Activated T-cell treated with anti-CD3 and anti-CD28 coated beads, Interleukin-2, amount 50 U/mL, for 72 hours (primary cell): Measurements from ENCODE around the gene DPP7. TPM values are rescaled to one million over a fixed set of nuclear protein-coding genes. Genes with fewer than 3 reads are reported as not detected.
"Not testable (repeated sequence)": the region's sequence is repeated elsewhere in the genome, so short reads cannot be mapped to it uniquely, and the experiment has no call there.

Source experiments
- ATAC-seq, 2 donors: fragments of 150-1000 bp; cut with Tn5 transposase; replicated peaks in 1 of 2; 2 replicates each; pipeline ENCODE4 v1.10.0; 2021; ENCODE audit warnings: moderate library complexity in 2 of 2, mild to moderate bottlenecking in 1 of 2
- DNase-seq, 2 donors: peaks; one replicate each; pipeline ENCODE4 v3.0.0; 2021 to 2022; ENCODE audit warnings: mixed read lengths in 1 of 2
- H3K27ac Mint-ChIP-seq: one replicate; pipeline ENCODE4 v1.8.0; 2022; ENCODE audit warnings: mild to moderate bottlenecking, moderate library complexity, mixed read lengths
- H3K27me3 Mint-ChIP-seq: one replicate; pipeline ENCODE4 v1.8.0; 2022; ENCODE audit warnings: low read depth, mixed read lengths
- H3K36me3 Mint-ChIP-seq, 2 donors: one replicate each; pipeline ENCODE4 v1.8.0; 2022; ENCODE audit warnings: mixed read lengths in 2 of 2, mild to moderate bottlenecking in 1 of 2; ENCODE audit not compliant: insufficient read depth in 2 of 2
- H3K4me1 Mint-ChIP-seq: one replicate; pipeline ENCODE4 v1.8.0; 2022; ENCODE audit warnings: low read depth, mixed read lengths
- H3K4me3 Mint-ChIP-seq, 2 donors: one replicate each; pipeline ENCODE4 v1.8.0; 2022; ENCODE audit warnings: mild to moderate bottlenecking in 2 of 2, mixed read lengths in 2 of 2, moderate library complexity in 2 of 2
- H3K9me3 Mint-ChIP-seq, 2 donors: one replicate each; pipeline ENCODE4 v1.8.0; 2022; ENCODE audit warnings: mixed read lengths in 2 of 2
- total RNA-seq, 2 donors: library from RNA; stranded (reverse); gene quantifications; one replicate each; pipeline ENCODE4 v1.2.3, GENCODE V29; 2022

The DPP7 gene
- total RNA-seq, 2 donors from 2014 or later: 155 to 158 TPM

DNA sequence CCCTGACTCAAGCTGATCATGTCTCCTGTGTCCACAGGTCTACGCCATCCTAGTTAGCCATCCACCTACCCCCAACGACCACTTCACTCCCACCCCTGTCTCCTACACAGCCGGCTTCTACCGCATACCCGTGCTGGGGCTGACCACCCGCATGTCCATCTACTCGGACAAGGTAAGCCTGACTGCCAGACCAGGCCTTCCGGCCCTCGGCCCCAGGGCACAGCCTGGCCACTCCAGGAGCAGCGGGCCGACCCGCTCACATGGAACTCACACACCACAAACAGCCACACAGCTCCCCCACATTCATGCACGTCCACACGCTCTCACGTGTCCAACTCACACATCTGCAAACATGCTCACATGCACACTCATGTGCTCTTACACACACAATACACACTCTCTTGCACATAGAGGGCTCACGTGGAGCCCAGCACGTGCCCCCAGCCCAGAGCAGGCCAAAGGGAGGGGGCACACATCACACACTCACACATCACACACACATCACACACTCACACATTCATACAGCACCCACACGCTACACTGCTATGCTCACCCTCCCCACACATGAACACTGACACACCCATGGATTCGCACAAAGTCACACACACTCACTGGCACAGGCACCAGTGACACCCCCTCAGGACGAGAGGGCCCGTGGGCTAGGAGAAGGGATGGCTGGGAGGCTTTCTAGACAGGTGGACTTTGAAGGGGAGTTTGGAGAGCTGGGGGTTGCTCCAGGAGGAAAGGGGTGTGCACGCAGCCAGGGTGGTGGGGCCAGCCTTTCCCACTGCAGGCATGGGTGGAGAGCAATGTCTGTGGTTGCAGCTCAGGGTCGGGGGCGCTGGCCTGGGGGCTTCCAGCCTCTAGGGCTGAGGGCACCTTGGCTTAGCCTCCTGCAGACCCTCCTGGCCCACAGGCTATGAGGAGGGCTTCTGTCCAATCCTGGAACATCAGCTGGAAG is 27.7 kb upstream of the DPP7 start:
- no peak for ATAC-seq
- H3K9me3 Mint-ChIP-seq: no peaks in the 10 kb centered on the region

DNA sequence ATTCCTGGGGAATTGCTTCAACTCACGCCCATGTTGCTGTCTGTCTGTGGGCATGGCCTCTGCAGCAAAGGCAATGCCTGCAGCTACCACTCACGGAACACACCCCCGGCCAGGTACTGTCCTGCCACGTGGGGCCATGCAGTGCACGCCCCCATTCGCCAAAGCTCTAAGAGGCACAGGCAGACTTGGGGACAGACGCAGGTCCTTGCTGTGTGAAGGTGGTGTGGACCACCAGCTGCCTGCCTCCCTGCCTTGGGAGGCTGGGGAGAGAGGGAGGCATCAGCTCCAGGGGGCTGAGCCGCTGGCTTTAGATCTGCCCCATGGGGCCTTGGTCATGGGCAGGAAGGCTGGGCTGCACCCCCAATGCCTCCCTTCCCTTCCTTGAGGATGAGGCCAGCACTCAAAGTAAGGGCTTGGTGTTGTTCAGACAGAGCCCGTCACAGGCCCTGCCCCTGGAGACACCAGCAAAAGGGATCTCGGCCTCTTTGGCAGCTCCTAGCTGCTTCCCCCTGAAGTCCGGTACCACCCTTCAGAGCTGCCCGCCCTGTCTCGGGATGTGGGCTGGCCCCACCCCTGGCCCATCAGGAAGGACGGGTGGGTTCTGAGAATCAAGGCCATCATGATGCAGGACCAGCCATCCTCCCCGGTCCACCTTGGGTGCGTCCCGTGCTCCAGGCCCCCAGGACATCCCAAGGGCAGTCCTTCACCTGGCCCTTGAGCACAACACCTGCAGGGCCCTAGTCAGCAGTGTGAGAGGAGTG is 26.7 kb upstream of the DPP7 start:
- peaks cover 11% of the 10 kb centered on the region for H3K4me1 Mint-ChIP-seq
- no peak for ATAC-seq
- no peaks in the 10 kb centered on the region for H3K9me3 Mint-ChIP-seq
- H3K27ac Mint-ChIP-seq: no peak overlapping the region
- no peak overlapping the region for H3K4me3 Mint-ChIP-seq
- H3K27me3 Mint-ChIP-seq: peaks cover 52% of the 10 kb centered on the region
- no peak for DNase-seq
- H3K36me3 Mint-ChIP-seq: no peaks in the 10 kb centered on the region

More for the DNA sequence above, 27.7 kb upstream of the DPP7 start:
- Mint-ChIP-seq H3K36me3 (no peaks in the 10 kb centered on the region), H3K4me1 (peaks cover 11% of the 10 kb centered on the region), H3K4me3 (no peak overlapping the region), H3K27me3 (peaks cover 48% of the 10 kb centered on the region), H3K27ac (no peak overlapping the region)
- no peak for DNase-seq

DNA sequence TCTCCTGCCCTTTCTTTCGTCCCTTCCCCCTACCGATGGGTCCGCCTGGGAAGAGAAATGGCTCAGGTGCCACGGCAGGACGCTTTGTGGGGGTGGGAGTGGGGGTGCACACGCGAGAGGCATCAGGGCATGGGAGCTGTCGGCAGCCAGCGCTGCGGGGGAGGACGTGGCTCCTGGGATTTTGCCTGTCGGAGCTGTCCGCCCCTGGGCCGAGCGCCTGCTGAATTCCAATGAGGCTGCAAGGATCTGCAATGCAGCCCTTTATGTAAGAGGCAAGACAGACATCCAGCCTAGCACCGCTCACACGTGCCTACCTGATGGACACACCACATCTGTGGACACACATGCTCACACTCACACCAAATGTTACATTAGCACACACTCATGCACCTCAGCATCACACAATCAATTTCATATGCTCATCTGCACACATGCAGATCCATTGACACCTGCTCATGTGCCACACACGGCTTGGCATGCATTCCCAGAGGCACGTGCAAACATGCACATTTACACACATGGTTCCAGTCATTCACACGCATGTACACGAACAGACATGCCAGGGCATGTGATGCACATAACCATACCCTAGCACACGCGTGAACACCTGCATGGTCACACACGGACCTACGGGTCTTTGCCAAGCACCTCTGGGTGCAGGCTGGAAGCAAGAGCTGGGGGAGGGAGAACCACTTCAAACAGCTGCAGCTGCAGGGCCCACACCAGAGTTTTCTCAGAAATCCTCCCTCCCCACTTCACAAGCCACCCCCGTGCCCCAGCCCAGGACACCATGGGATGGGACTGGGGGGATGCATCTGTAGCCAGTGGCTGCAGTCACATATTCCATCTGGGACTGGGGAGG is 25.8 kb upstream of the DPP7 start:
- Mint-ChIP-seq H3K27me3 (peaks cover 60% of the 10 kb centered on the region), H3K4me3 (no peak overlapping the region), H3K27ac (no peak overlapping the region), H3K4me1 (peaks cover 11% of the 10 kb centered on the region), H3K36me3 (no peaks in the 10 kb centered on the region), H3K9me3 (no peaks in the 10 kb centered on the region)
- no peak for ATAC-seq
- DNase-seq: no peak

DNA sequence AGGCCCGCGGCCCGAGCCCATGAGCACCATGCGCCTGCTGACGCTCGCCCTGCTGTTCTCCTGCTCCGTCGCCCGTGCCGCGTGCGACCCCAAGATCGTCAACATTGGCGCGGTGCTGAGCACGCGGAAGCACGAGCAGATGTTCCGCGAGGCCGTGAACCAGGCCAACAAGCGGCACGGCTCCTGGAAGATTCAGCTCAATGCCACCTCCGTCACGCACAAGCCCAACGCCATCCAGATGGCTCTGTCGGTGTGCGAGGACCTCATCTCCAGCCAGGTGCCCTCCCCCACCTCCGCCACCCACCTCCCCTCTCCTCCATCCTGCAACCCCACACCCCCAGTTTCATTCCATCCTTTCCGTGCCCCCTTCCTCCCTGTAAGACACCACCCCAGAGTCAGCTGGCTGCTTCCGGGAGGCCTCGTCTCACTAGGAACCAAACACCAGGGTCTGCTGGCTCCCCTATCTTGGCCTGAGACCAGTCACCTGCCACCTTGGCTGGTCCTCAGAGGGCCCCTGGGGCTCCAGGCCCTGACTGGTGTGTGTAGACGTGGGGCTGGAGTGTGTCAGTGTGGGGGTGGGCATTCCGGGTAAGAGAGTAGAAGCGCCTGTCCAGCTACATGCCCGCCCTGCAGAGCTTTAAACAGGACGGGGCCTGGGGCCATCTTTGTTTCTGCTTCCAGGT is 25.1 kb upstream of the DPP7 start:
- Mint-ChIP-seq H3K4me1 (peaks cover 11% of the 10 kb centered on the region), H3K36me3 (no peaks in the 10 kb centered on the region), H3K27ac (no peak overlapping the region), H3K4me3 (no peak overlapping the region), H3K9me3 (no peaks in the 10 kb centered on the region), H3K27me3 (peaks cover 65% of the 10 kb centered on the region)
- ATAC-seq: no peak
- DNase-seq: no peak

DNA sequence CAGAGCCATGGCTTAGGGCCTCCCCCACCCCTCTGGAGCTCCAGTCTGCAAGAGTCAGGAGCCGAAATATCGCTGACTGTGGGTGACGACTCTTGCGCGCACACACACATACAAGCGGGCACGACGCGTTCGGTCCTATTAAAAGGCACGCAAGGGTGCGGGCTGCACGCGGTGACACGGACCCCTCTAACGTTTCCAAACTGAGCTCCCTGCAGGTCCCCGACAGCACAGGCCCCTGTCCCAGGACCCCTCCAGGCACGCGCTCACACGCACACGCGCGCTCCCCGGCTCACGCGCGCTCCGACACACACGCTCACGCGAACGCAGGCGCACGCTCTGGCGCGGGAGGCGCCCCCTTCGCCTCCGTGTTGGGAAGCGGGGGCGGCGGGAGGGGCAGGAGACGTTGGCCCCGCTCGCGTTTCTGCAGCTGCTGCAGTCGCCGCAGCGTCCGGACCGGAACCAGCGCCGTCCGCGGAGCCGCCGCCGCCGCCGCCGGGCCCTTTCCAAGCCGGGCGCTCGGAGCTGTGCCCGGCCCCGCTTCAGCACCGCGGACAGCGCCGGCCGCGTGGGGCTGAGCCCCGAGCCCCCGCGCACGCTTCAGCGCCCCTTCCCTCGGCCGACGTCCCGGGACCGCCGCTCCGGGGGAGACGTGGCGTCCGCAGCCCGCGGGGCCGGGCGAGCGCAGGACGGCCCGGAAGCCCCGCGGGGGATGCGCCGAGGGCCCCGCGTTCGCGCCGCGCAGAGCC is 24.4 kb upstream of the DPP7 start, which contains the start of gene GRIN1:
GRIN1 (plus strand) TSS at position 433 of the 746 bp plus-strand sequence. CDS start 333 bp downstream, outside the sequence.
- peaks cover 11% of the 10 kb centered on the region for H3K4me1 Mint-ChIP-seq
- no peak within 1 kb of the TSS for H3K27ac Mint-ChIP-seq
- H3K4me3 Mint-ChIP-seq: no peak within 1 kb of the TSS
- no peaks in the 10 kb centered on the region for H3K9me3 Mint-ChIP-seq
- peak; percentile 43 to 48 for DNase-seq
- H3K27me3 Mint-ChIP-seq: peaks cover 67% of the 10 kb centered on the region
- ATAC-seq: peak; percentile 61 to 67
- no peaks in the 10 kb centered on the region for H3K36me3 Mint-ChIP-seq

DNA sequence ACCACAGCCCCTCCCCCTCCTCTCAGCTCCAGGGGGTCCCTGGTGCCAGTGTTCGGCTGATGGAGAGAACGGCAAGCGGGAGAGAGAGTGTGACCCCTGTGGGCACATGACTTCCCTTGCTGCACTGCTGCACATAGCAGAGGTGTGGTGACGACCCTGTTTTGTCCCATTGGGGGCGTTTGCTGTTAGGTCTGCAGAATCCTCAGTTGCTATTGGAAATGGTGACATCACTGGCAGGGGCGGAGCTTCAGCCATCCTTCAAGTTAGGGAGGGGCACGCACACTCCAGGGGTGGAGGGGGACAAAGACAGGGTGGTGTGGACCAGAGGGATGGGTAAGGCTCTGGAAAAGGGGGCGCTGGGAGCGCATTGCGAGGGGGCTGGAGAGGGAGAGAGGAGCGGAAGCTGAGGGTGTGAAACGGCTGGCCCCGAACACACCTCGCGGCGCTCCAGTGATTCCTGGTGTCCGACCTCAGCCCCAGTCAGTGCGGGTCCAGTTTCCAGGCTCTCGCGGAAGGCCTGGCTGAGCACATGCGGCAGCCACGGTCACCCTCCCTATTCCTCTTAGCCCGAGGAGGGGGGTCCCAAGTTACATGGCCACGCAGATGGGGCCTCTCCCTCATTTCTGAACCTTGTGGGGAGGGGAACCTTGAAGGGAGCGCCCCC is 23.7 kb upstream of the DPP7 start:
- peaks cover 67% of the 10 kb centered on the region for H3K27me3 Mint-ChIP-seq
- H3K36me3 Mint-ChIP-seq: no peaks in the 10 kb centered on the region
- H3K9me3 Mint-ChIP-seq: no peaks in the 10 kb centered on the region
- no peak for ATAC-seq
- DNase-seq: no peak
- no peak overlapping the region for H3K4me3 Mint-ChIP-seq
- peaks cover 11% of the 10 kb centered on the region for H3K4me1 Mint-ChIP-seq
- H3K27ac Mint-ChIP-seq: no peak overlapping the region

DNA sequence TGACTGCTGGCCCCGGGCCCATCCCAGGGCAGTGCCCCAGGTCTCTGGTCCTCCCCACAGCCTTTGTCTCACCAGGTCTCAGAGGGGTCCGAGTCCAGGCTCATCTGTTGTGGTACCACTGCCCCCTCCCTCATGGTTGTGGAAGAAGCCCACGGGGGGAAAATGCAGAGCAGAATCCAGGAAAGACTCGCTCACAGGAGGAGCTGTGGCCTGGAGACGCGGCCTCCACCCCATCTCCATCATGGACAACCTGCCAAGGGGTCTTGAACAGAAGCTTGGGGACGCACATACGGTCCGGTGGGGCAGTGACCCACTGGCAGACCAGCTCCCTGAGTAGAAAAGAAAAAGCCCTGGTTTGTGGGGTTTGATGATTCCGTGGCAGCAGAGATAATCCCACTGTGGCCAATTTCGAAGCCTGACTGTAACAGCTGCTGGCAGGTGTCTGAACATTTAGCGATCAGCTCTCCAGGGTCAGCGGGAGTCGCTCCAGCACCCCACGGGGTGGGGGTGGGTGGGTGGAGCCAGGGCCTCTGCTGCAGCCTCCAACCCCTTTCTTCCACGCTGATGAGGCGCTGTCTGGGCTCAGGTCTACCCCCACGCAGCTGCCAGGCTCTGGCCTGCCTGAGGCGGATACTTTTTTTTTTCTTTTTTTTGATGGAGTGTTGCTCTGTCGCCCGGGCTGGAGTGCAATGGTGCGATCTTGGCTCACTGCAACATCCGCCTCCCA is 22.5 kb upstream of the DPP7 start:
- no peak overlapping the region for H3K27ac Mint-ChIP-seq
- DNase-seq (no peak), ATAC-seq (no peak)
- H3K36me3 Mint-ChIP-seq: no peaks in the 10 kb centered on the region
- H3K27me3 Mint-ChIP-seq: peaks cover 60% of the 10 kb centered on the region
- no peaks in the 10 kb centered on the region for H3K9me3 Mint-ChIP-seq
- H3K4me3 Mint-ChIP-seq: no peak overlapping the region
- peaks cover 11% of the 10 kb centered on the region for H3K4me1 Mint-ChIP-seq

DNA sequence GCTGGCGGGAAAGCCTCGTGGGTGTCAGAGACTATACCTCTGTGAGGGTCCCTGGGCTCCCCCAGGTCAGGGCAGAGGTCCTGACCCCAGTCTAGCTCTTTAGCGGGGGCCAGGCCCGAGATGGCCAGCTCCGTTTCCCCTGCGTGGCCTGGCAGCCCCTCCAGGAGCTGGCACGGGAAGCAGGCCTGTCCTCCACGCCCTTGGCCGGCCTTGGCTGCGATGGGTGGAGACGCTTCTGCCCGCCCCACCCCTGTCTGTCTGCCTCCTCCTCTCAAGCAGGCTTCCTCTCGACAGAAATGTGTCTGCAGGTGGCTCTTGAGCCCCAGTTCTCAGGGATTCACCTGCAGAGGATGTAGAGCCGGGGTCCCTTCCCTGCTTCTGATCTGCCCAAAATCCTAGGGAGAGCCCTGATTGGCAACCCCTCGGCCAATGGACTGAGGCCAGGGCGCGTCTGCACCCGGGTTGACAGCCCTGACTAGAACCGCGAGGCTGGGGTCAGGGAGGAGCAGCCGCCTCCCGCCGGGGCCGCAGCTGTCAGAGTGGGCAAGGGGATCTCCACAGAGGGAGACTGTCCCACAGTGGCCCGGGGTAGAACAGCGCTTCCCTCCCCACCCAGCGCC is 21.8 kb upstream of the DPP7 start:
- Mint-ChIP-seq H3K36me3 (no peaks in the 10 kb centered on the region), H3K4me1 (peaks cover 11% of the 10 kb centered on the region), H3K27me3 (peaks cover 54% of the 10 kb centered on the region), H3K27ac (no peak overlapping the region), H3K9me3 (no peaks in the 10 kb centered on the region), H3K4me3 (no peak overlapping the region)
- ATAC-seq: no peak
- DNase-seq: no peak

DNA sequence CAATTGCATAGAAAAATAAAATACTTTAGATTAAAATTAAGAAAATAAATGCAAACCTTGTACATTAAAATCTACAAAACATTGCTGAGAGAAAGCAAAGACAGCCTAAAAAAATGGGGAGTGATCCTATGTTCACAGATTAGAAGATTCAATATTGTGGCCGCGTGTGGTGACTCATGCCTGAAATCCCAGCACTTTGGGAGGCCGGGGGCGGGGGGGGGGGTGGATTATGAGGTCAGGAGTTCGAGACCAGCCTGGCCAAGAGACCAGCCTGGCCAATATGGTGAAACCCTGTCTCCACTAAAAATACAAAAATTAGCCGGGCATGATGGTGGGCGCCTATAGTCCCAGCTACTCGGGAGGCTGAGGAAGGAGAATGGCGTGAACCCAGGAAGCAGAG is 20.6 kb upstream of the DPP7 start:
- not testable (repeated sequence) for H3K36me3 Mint-ChIP-seq, DNase-seq, ATAC-seq, H3K27ac Mint-ChIP-seq, H3K4me3 Mint-ChIP-seq, H3K9me3 Mint-ChIP-seq
- peaks cover 47% of the 10 kb centered on the region for H3K27me3 Mint-ChIP-seq
- peaks cover 17% of the 10 kb centered on the region for H3K4me1 Mint-ChIP-seq

DNA sequence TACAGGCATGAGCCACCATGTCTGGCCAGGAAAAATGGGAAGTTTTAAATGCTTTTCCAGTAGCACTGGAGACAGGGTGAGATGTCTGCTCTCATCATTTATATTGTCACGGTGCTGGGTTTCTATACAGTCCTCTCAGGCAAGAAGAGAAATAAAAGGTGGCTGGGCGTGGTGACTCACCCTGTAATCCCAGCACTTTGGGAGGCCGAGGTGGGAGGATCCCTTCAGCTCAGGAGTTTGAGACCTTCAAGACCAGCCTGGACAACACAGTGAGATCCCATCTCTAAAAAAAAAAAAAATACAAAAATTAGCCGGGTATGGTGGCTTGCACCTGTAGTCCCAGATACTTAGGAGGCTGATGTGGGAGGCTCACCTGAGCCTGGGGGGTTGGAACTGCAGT is 19.7 kb upstream of the DPP7 start:
- Mint-ChIP-seq H3K36me3 (no peaks in the 10 kb centered on the region), H3K27ac (no peak overlapping the region), H3K27me3 (peaks cover 38% of the 10 kb centered on the region), H3K4me3 (no peak overlapping the region), H3K9me3 (no peaks in the 10 kb centered on the region), H3K4me1 (peaks cover 17% of the 10 kb centered on the region)
- DNase-seq (no peak), ATAC-seq (no peak)
